Measurements from ENCODE around the gene BOLA3.

GRCh38 chr2:74097574-74097973 is 50.1 kb downstream of the BOLA3 start:
- TF ChIP-seq CTCF (IDR thresholded peaks at IDR 0.05 in 2 of 3, conservative IDR thresholded peaks at IDR 0.05 in 1 of 3; ENCODE audit: control insufficient read depth in 2 of 3, extremely low read depth in 1 of 3, insufficient read depth in 1 of 3, low read depth in 3 of 3, low read length in 3 of 3), result no peak
- no peak for TF ChIP-seq HCFC1 (IDR thresholded peaks at IDR 0.05; ENCODE audit: low read length)
- no peak for TF ChIP-seq NFIC (IDR thresholded peaks at IDR 0.05; ENCODE audit: low read depth, low read length)
- TF ChIP-seq JUND (IDR thresholded peaks at IDR 0.05; ENCODE audit: low read depth, low read length), result no peak
- no peak for TF ChIP-seq ZBTB4 (CRISPR knock-in tag; IDR thresholded peaks at IDR 0.05)
- no peak for TF ChIP-seq CREB1 (IDR thresholded peaks at IDR 0.05; ENCODE audit: low read depth)
- TF ChIP-seq CBFB (IDR thresholded peaks at IDR 0.05; ENCODE audit: low read depth), result no peak
- TF ChIP-seq BCLAF1 (IDR thresholded peaks at IDR 0.05), result no peak
- TF ChIP-seq POLR2A (IDR thresholded peaks at IDR 0.05; ENCODE audit: low read depth, low read length), result no peak
- TF ChIP-seq MAX (IDR thresholded peaks at IDR 0.05; ENCODE audit: low read depth, low read length), result no peak
- no peak for TF ChIP-seq CEBPB (IDR thresholded peaks at IDR 0.05; ENCODE audit: borderline replicate concordance in 1 of 2, low read depth in 2 of 2, low read length in 2 of 2)
- TF ChIP-seq EED (IDR thresholded peaks at IDR 0.05; ENCODE audit: low read depth), result no peak
